A673 (cell line): ENCODE data around the gene TMEM100.

Source experiments
- CTCF ChIP-seq: fragments of 300-800, 200-600 bp; sonication (generic); conservative IDR thresholded peaks from 2 replicates; pipeline ENCODE4 v1.5.1; 2017; ENCODE audit warnings: low read depth, mild to moderate bottlenecking, antibody characterized with exemption, low read length, moderate library complexity, mixed read lengths
- EZH2 ChIP-seq: fragments of 200-600 bp; sonication (generic); IDR thresholded peaks from 2 replicates; pipeline ENCODE4 v1.6.1; 2017; ENCODE audit warnings: borderline replicate concordance, low read depth, mild to moderate bottlenecking, mixed read lengths, antibody characterized with exemption, low read length; ENCODE audit not compliant: poor library complexity, severe bottlenecking

GRCh38 chr17:55749985-55750384, 27.3 kb upstream of the TMEM100 start:
- no peak for TF ChIP-seq CTCF
- TF ChIP-seq EZH2: no peak
